ENCODE results near the gene LPCAT4. TPM values are rescaled to one million over a fixed set of nuclear protein-coding genes. Genes with fewer than 3 reads are reported as not detected.

LPCAT4 gene
- total and polyA plus RNA-seq, 9 of the 15 experiments (the other 6 are each of a cell fraction or from before 2014, with no cell fraction given) = 7.3 to 34.3 (median 14.4) TPM

DNA sequence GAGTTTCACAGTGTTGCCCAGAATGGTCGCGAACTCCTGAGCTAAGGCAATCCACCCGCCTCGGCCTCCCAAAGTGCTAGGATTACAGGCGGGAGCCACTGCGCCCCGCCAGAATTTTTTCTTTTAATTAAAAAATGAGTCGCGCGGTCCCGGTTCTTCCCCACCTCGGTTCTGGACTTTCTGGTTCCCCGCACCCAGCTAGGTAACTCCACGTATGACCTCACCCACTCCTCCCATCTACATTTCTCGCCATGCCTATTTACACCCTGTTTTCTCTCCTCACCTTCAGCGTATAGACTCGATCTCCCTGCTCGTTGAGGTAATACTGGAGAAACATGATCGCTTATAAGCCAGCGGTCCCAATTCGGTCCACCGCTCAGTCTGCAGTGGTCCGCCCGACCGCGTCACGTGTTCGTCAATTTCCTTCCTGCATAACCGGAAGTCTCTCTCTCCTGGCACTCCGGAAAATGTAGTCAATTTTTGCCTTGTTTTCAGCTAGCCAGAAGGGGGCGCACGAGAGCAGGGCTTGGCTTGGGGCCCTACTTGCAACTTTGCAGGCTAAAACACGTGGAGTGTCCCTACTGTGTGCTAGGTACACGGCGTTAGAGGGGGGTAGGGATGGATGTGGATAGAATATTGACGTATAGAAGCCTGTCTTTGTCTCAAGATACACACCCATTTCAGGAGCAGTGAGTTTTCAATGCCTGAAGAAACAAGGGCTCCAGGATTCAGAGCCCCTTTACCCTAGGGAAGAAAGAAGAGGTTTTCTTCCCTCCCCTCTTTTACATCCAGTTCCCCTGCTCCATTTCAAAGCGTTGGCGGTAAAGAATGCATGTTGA lies 24.0 kb downstream of the LPCAT4 start, which contains the start of the genes NOP10 and NUTM1 (continued):
- TF ChIP-seq, protein P1, sequence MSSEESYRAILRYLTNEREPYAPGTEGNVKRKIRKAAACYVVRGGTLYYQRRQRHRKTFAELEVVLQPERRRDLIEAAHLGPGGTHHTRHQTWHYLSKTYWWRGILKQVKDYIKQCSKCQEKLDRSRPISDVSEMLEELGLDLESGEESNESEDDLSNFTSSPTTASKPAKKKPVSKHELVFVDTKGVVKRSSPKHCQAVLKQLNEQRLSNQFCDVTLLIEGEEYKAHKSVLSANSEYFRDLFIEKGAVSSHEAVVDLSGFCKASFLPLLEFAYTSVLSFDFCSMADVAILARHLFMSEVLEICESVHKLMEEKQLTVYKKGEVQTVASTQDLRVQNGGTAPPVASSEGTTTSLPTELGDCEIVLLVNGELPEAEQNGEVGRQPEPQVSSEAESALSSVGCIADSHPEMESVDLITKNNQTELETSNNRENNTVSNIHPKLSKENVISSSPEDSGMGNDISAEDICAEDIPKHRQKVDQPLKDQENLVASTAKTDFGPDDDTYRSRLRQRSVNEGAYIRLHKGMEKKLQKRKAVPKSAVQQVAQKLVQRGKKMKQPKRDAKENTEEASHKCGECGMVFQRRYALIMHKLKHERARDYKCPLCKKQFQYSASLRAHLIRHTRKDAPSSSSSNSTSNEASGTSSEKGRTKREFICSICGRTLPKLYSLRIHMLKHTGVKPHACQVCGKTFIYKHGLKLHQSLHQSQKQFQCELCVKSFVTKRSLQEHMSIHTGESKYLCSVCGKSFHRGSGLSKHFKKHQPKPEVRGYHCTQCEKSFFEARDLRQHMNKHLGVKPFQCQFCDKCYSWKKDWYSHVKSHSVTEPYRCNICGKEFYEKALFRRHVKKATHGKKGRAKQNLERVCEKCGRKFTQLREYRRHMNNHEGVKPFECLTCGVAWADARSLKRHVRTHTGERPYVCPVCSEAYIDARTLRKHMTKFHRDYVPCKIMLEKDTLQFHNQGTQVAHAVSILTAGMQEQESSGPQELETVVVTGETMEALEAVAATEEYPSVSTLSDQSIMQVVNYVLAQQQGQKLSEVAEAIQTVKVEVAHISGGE (CRISPR knock-in tag; IDR thresholded peaks at IDR 0.05) = peak; percentile 57 to 93 (median 61); a peak in 4 of 6 replicates
- TF ChIP-seq KAT7 (CRISPR knock-in tag; IDR thresholded peaks at IDR 0.05; ENCODE audit: borderline replicate concordance) (peak; percentile 69; the same call in 1 of the 2 replicates), ZNF232 (CRISPR knock-in tag; IDR thresholded peaks at IDR 0.05) (no peak; the same call in 1 of the 2 replicates), NFIX (CRISPR knock-in tag; IDR thresholded peaks at IDR 0.05; ENCODE audit: low read depth) (no peak), ZKSCAN3 (CRISPR knock-in tag; IDR thresholded peaks at IDR 0.05) (no peak), SMAD3 (CRISPR knock-in tag; conservative IDR thresholded peaks at IDR 0.05) (0 out of 2 replicates have a peak, but pooled peaks have one; percentile 12), SMARCC2 (IDR thresholded peaks at IDR 0.05; ENCODE audit: low read depth) (peak; percentile 70; the same call in 1 of the 2 replicates), SAFB (IDR thresholded peaks at IDR 0.05; ENCODE audit: borderline replicate concordance, low read depth, low read length) (no peak), ASH1L (IDR thresholded peaks at IDR 0.05; ENCODE audit: borderline replicate concordance, low read depth, partially characterized antibody) (no peak), ZNF133 (CRISPR knock-in tag; IDR thresholded peaks at IDR 0.05) (no peak), ETV5 (CRISPR knock-in tag; IDR thresholded peaks at IDR 0.05; ENCODE audit: low read depth) (peak; percentile 97), KLF10 (CRISPR knock-in tag; IDR thresholded peaks at IDR 0.05) (no peak), KLF16 (IDR thresholded peaks at IDR 0.05) (peak; percentile 75; the same call in 1 of the 2 replicates), ZZZ3 (IDR thresholded peaks at IDR 0.05) (no peak; the same call in 1 of the 2 replicates), NFIC (IDR thresholded peaks at IDR 0.05) (peak; percentile 87)
- TF ChIP-seq, protein P2, sequence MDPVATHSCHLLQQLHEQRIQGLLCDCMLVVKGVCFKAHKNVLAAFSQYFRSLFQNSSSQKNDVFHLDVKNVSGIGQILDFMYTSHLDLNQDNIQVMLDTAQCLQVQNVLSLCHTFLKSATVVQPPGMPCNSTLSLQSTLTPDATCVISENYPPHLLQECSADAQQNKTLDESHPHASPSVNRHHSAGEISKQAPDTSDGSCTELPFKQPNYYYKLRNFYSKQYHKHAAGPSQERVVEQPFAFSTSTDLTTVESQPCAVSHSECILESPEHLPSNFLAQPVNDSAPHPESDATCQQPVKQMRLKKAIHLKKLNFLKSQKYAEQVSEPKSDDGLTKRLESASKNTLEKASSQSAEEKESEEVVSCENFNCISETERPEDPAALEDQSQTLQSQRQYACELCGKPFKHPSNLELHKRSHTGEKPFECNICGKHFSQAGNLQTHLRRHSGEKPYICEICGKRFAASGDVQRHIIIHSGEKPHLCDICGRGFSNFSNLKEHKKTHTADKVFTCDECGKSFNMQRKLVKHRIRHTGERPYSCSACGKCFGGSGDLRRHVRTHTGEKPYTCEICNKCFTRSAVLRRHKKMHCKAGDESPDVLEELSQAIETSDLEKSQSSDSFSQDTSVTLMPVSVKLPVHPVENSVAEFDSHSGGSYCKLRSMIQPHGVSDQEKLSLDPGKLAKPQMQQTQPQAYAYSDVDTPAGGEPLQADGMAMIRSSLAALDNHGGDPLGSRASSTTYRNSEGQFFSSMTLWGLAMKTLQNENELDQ (CRISPR knock-in tag; IDR thresholded peaks at IDR 0.05; ENCODE audit: borderline replicate concordance) = no peak
- TF ChIP-seq, protein P3, sequence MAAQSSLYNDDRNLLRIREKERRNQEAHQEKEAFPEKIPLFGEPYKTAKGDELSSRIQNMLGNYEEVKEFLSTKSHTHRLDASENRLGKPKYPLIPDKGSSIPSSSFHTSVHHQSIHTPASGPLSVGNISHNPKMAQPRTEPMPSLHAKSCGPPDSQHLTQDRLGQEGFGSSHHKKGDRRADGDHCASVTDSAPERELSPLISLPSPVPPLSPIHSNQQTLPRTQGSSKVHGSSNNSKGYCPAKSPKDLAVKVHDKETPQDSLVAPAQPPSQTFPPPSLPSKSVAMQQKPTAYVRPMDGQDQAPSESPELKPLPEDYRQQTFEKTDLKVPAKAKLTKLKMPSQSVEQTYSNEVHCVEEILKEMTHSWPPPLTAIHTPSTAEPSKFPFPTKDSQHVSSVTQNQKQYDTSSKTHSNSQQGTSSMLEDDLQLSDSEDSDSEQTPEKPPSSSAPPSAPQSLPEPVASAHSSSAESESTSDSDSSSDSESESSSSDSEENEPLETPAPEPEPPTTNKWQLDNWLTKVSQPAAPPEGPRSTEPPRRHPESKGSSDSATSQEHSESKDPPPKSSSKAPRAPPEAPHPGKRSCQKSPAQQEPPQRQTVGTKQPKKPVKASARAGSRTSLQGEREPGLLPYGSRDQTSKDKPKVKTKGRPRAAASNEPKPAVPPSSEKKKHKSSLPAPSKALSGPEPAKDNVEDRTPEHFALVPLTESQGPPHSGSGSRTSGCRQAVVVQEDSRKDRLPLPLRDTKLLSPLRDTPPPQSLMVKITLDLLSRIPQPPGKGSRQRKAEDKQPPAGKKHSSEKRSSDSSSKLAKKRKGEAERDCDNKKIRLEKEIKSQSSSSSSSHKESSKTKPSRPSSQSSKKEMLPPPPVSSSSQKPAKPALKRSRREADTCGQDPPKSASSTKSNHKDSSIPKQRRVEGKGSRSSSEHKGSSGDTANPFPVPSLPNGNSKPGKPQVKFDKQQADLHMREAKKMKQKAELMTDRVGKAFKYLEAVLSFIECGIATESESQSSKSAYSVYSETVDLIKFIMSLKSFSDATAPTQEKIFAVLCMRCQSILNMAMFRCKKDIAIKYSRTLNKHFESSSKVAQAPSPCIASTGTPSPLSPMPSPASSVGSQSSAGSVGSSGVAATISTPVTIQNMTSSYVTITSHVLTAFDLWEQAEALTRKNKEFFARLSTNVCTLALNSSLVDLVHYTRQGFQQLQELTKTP (IDR thresholded peaks at IDR 0.05; ENCODE audit: low read depth in 1 of 2, partially characterized antibody in 2 of 2) = peak in 1 of 2 experiments; percentile 74

Data from K562 (cell line).